Uterus (tissue), 4 donors: ENCODE results near the gene HOXB4. TPM values are rescaled to one million over a fixed set of nuclear protein-coding genes. Genes with fewer than 3 reads are reported as not detected.
A peak's percentile ranks its signal among the peaks of the same experiment; 100 is the strongest.

ENCODE experiments used
- DNase-seq, 2 donors: peaks; one replicate each; pipeline ENCODE4 v3.0.0-alpha.2; 2019 to 2020
- H3K27ac ChIP-seq, 2 donors: fragments of 200-600 bp; sonication (generic); 1 replicate in 1 of 2; 2 replicates in 1 of 2; pipeline ENCODE4 v1.5.1; 2016 to 2018
- H3K27me3 ChIP-seq, 2 donors: fragments of 200-600 bp; sonication (generic); one replicate each; pipeline ENCODE4 v1.5.1; 2018 to 2019; ENCODE audit warnings: control low read depth in 1 of 2
- H3K36me3 ChIP-seq, 2 donors: fragments of 200-600 bp; sonication (generic); one replicate each; pipeline ENCODE4 v1.5.1; 2019; ENCODE audit warnings: control low read depth in 1 of 2
- H3K4me1 ChIP-seq, 2 donors: fragments of 200-600 bp; sonication (generic); one replicate each; pipeline ENCODE4 v1.5.1; 2018 to 2019; ENCODE audit warnings: control low read depth in 1 of 2
- H3K4me3 ChIP-seq, 2 donors: fragments of 200-600 bp; sonication (generic); 1 replicate in 1 of 2; 2 replicates in 1 of 2; pipeline ENCODE4 v1.5.1; 2018 to 2019; ENCODE audit warnings: mild to moderate bottlenecking in 1 of 2
- H3K9me3 ChIP-seq, 2 donors: fragments of 200-600 bp; sonication (generic); one replicate each; pipeline ENCODE4 v1.5.1; 2019; ENCODE audit warnings: control low read depth in 1 of 2
- CTCF ChIP-seq, 4 experiments: fragments of 200-600 bp in 2 of 4; fragments of 450-650 bp in 2 of 4; sonication (generic) in 2 of 4; IDR thresholded peaks; one replicate each; pipeline ENCODE4 v1.5.1; 2016 to 2019; ENCODE audit warnings: antibody characterized with exemption in 4 of 4, mild to moderate bottlenecking in 2 of 4, moderate library complexity in 1 of 4
- POLR2A ChIP-seq, 2 donors: fragments of 450-650 bp; IDR thresholded peaks; one replicate each; pipeline ENCODE4 v1.6.1; 2016; ENCODE audit warnings: antibody characterized with exemption in 2 of 2, mild to moderate bottlenecking in 1 of 2, moderate library complexity in 1 of 2
- intact Hi-C: fragments of 100-400 bp; cut with DNase I; formaldehyde crosslinking; loops from one replicate; pipeline ENCODE4 v1.15.1; 2023; ENCODE audit warnings: low total_unique reads
- total RNA-seq, 4 donors: library from RNA; depleted of rRNA in 3 of 4; stranded (reverse); fragments of >200 nt in 3 of 4; gene quantifications; one replicate each; pipeline versions ENCODE4 v1.1.0 to v1.2.4, GENCODE V29; 2014 to 2023
- donor health status: DM: yes; HTN: yes; CAD: no.

Gene HOXB4
- total RNA-seq, 4 donors from 2014 or later = 0.88 to 6.9 (median 5.5) TPM; not detected in 1

GRCh38 chr17:48613862-48614694 lies 35.9 kb upstream of the HOXB4 start:
- no peak for DNase-seq
- H3K27ac ChIP-seq = peak overlapping the region in 1 of 2 donors; percentile 75
- H3K27me3 ChIP-seq = peaks cover 53 to 87% of the 10 kb centered on the region in 2 donors
- no peaks in the 10 kb centered on the region for H3K9me3 ChIP-seq
- intact Hi-C loops = no loop called here
- no peak for TF ChIP-seq POLR2A (IDR thresholded peaks at IDR 0.05)
- no peak for TF ChIP-seq CTCF (IDR thresholded peaks at IDR 0.05)
- H3K36me3 ChIP-seq = no peaks in the 10 kb centered on the region
- no peak overlapping the region for H3K4me3 ChIP-seq
- H3K4me1 ChIP-seq = peaks cover 0 to 16% of the 10 kb centered on the region in 2 donors

- H3K36me3 ChIP-seq = no peaks in the 10 kb centered on the region
- H3K27me3 ChIP-seq = peaks cover 43 to 88% of the 10 kb centered on the region in 2 donors
- TF ChIP-seq CTCF (IDR thresholded peaks at IDR 0.05) (peak in 2 of 4 experiments; percentile 27 to 33), POLR2A (IDR thresholded peaks at IDR 0.05) (no peak)
- no peaks in the 10 kb centered on the region for H3K9me3 ChIP-seq
- no peak for DNase-seq
- peak overlapping the region; percentile 25 to 75 for H3K27ac ChIP-seq
- H3K4me3 ChIP-seq = peak overlapping the region in 1 of 2 donors; percentile 12
- peaks cover 0 to 16% of the 10 kb centered on the region in 2 donors for H3K4me1 ChIP-seq
- intact Hi-C loops = no loop called here
These were observed 34.9 kb upstream of the HOXB4 start for GRCh38 chr17:48612854-48613691.

GRCh38 chr17:48612456-48612853 lies 34.3 kb upstream of the HOXB4 start:
- no peak for DNase-seq
- peak overlapping the region in 1 of 2 donors; percentile 75 for H3K27ac ChIP-seq
- H3K27me3 ChIP-seq = peaks cover 39 to 85% of the 10 kb centered on the region in 2 donors
- peaks cover 0 to 16% of the 10 kb centered on the region in 2 donors for H3K4me1 ChIP-seq
- intact Hi-C loops = no loop called here
- TF ChIP-seq POLR2A (IDR thresholded peaks at IDR 0.05) (no peak), CTCF (IDR thresholded peaks at IDR 0.05) (no peak)
- H3K36me3 ChIP-seq = no peaks in the 10 kb centered on the region
- H3K4me3 ChIP-seq = peak overlapping the region in 1 of 2 donors; percentile 12
- H3K9me3 ChIP-seq = no peaks in the 10 kb centered on the region

- H3K9me3 ChIP-seq = no peaks in the 10 kb centered on the region
- TF ChIP-seq CTCF (IDR thresholded peaks at IDR 0.05) (no peak), POLR2A (IDR thresholded peaks at IDR 0.05) (peak in 1 of 2 donors; percentile 54)
- intact Hi-C loops = no loop called here
- peak overlapping the region; percentile 43 to 75 for H3K27ac ChIP-seq
- peaks cover 39 to 87% of the 10 kb centered on the region in 2 donors for H3K27me3 ChIP-seq
- H3K4me3 ChIP-seq = peak overlapping the region; percentile 27 to 42
- no peak for DNase-seq
- peaks cover 0 to 16% of the 10 kb centered on the region in 2 donors for H3K4me1 ChIP-seq
- H3K36me3 ChIP-seq = no peaks in the 10 kb centered on the region
These were observed 33.7 kb upstream of the HOXB4 start for GRCh38 chr17:48611681-48612455.
